GM21528 (cell line): Measurements from ENCODE around the gene BSPRY.

Experiments used
- ATAC-seq: cut with Tn5 transposase; IDR thresholded peaks from one replicate; pipeline ENCODE4 v1.9.1; 2021; ENCODE audit warnings: mild to moderate bottlenecking, moderate library complexity; ENCODE audit not compliant: unreplicated experiment, low FRiP score

Gene BSPRY

DNA sequence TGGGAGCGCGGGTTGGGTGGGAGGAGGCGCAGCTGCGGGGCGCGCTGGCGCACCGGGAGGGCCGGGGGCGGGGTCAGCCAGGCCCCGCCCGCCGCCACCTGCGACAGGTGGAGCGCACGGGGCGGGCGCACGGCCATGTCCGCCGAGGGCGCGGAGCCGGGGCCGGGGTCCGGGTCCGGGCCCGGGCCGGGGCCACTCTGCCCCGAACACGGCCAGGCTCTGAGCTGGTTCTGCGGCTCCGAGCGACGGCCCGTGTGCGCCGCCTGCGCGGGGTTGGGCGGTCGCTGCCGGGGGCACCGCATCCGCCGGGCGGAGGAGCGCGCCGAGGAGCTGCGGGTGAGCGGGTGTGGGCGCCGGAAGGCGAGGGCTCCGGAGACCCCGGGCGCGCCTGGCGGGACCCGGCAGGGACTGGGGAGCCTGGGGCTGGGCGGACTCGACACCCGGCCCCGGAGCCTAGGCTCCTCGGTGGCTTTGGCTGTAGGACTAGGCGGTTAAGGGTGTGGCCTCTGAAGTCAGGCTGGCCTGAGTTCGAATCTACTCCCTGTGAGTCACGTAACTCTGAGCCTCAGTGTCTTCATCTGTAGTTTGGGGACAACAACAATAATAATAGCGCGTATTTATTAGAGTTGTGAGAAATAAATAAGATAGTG is at the start of gene BSPRY:
TSS of gene BSPRY (plus strand) at position 97 of the 650 bp plus-strand sequence. CDS start at position 136, 39 bp downstream.
- ATAC-seq = no peak

DNA sequence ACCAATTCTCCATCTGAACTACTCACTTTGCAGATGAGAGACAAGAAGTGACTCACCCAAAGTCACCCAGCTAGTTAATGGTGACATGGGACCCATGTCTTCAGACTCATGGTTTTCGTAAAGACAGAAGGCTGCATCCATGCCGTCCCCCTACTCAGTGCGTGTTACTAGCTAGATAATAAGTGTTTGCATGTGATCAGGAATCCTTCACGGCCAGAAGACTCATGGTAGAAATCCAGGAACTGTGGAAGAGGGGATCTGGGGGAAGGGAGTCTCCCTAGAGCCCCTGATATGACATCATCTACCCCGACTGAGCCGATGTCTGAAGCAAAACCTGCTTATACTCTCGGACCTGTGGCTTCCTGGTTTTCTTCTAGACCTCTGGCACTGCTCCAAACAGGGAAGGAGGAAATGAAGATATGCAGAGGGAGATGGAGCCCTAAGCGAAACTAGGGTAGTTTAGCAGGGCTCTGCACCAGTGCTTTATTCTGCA is 49.5 kb upstream of the BSPRY start:
- ATAC-seq = no peak

DNA sequence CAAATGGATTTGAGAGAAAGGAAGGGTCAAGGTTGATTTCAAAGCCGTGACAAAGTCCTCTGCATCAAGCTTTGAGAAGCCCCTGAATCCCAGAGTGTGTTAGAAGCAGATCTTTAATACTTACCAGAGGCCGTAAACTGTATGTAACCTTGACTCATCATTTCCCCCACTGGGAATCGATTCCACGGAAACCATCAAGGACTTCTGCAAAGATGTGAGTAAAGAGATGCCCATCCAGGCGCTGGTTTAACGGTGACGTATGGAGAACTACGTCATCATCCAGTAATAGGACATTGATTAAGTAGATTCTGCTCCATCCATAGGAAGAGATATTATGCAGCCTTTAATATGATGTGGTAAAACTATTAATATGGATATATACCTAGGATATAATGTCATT is 47.8 kb upstream of the BSPRY start:
- no peak for ATAC-seq

DNA sequence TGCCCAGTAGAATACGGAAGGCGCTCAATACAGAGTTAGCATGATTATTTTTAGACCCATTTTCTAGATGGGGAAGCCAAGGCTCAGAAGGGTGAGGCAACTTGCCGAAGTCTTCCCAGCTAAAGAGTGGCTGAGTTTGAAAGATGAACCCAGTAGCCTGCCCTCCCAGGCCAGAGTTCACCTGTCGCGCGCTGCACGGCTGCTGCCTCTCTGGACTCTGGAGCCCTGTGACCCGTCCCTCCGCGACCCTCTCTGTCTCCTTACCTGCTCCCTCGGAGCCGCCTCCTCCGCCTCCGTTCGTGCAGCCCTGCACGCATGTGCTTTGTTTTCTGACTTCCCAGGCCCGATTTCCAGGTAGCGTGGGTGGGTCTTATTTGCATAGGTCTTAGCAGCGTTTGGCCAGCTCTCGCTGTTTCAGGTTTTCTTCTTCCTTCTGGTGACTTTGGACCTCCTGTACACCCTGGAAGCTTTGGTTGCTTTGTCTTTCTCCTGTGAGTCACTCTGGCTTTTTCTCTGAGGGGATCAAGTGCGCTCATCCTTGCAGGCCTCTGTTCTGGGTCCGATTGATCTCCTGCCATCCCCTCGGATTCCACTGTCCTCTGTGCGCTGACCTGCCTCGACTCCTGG is 46.4 kb upstream of the BSPRY start, which contains the start of gene RNF183:
TSS of gene RNF183 (minus strand) at position 585 of the 627 bp plus-strand sequence. CDS start 5,192 bp downstream, outside the sequence.
- ATAC-seq = no peak

DNA sequence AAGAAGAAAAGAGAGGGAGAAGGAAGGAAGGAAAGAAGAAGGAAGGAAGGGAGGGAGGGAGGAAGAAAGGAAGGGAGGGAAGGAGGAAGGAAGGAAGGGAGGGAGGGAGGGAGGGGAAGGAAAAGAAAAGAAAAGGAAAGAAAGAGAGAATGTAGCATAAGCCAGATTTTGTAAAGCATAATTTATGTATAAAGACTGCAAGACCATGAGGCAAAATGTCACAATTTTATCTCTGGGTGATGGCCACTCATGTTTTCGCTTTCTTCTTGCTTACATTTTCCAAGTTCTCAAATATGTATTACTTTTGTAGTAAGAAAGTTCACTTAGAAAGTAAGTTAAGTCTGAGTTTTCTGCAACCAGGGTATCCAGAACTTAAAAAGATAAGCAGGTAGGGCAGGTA is 42.8 kb upstream of the BSPRY start:
- ATAC-seq = no peak

DNA sequence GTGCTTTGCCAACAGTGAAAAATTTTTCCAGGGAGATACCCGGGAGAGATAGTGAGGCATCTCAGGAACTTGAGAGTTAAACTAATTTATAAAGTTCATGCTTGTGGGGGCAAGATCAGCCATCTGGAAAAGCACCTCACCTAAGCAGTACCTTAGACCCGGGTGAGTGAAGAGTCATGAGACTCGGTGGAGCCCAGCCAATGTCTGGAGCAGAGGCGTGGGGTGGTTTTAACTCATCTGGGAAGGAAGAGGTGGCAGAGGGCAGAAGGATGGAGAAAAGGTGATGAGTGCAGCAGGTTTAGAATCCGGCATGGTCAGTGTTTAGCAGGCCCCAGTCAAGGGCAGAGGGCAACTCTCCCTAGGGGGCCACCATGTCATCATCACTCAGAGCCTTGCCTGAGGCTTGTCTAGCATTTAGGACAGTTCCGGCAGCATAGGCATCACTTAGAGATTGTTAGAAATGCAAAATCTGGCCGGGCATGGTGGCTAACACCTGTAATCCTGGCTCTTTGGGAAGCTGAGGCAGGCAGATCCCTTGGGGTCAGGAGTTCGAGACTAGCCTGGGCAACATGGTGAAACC is 41.9 kb upstream of the BSPRY start:
- no peak for ATAC-seq

DNA sequence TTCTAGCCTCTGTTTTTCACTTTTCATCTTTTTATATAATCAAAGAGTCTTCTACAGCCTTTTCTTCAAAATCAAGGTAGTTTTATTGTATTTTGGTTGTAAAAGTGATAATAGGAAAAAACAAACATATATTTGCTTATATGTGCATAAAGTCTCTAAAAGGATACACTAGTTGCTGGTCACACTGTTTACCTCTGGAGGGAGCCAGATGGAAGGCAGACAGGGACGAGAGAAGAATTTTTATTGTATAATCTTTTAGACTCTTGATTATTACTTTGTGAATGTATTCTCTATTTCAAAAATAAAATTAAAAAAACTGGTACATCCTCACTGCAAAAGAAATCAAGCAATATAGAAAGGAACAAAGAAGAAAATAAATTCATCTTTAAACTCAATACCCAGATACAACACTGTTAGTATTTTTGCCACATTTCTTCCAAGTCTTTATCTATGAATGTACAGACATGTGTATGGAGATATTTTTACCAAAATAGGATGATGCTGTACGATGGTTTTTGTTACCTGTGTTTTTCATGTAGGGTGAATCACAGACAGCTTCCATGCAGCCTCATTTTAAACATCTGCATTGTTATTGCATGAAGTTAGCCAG is 40.0 kb upstream of the BSPRY start:
- ATAC-seq = no peak

DNA sequence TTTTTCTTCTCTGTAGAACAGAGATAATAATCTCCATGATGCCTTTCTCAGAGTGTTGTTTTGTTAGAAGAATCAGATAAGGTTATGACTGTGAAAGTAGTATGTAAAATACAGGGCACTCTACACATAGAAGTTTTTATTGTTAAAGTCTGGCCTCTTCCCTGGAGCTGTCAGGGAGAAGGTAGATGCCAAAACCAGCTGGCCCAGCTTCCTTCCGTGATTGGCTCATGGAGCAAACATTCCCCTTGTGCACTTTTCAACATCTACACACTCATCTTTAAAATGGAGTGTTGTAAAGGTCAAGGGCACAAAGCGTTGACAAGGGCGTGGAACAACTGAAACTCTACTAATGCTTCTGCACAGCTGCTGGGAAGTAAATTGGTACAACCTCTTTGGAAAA is 38.8 kb upstream of the BSPRY start:
- ATAC-seq = no peak

DNA sequence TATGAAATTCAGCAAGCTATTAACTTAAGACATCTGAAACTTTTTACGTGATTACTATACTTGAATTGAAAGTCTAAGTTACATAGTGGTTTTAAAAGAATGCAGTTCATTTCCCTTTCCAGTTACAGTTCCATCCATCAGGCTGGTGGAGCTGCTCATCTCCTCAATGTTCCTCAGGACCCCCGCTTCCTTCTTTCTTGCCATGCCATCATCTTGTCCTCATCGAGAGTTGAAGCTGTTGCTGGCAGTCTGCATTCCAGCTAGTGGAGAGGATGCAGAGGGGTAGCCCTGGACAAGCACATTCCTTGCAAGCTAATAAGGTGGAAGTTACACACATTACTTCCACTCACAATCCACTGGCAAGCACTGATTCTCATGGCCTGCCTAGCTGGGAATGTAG is 37.4 kb upstream of the BSPRY start:
- no peak for ATAC-seq

DNA sequence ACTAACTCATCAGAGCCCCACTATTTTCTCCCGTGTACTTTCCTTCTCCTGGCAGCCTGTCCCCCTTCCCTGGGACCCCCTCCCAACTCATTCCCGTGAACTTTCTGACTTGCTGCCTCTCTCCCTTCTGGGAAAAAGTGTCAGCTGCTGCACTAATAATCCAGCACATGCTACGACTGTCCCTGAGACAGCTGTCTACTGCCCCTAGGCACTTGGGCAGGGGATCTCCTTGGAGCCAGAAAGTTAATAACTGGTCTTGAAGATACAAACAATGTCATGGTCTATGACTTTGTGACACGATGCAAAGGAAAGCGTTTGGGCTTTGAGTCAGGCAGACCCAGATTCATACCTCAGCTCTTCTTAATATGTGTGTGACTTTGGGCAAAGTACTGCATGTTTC is 36.1 kb upstream of the BSPRY start:
- ATAC-seq = no peak

DNA sequence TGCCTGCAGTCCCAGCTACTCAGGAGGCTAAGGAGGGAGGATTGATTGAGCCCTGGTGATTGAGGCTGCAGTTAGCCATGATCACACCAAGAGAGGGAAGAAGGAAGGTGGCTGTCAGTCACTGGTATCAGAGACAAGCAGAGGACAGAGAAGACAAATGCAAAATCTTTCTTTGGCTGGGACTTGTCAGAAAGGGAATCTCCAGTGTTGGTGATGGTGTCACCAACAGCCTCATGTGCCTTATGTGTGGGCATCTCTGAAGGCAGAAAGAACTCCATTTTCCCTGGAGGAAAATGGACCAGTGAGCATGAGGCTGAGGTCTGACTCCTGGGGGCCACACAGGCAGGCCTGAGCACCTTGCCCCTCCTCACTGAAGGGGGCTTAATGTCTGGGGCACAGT is 34.1 kb upstream of the BSPRY start:
- ATAC-seq = no peak

DNA sequence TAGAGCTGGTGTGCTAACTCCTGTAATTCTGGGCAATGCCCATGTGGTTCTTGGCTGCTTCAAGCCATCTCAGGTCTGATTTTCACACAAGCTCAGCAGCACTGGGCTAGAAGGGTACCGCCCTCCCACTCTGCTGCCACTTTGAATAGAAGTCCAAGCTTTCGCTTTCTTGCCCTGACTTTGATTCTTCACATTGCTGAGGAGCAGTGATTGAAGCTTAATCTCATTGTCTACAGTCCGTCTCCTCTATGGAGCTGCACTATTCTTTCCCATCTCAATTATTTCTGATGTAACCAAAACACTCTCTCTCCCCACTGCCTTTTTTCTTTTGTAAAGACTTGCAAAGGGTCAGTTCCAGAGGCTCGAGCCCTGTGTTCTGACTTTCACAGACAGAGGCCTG is 33.3 kb upstream of the BSPRY start:
- ATAC-seq = no peak

DNA sequence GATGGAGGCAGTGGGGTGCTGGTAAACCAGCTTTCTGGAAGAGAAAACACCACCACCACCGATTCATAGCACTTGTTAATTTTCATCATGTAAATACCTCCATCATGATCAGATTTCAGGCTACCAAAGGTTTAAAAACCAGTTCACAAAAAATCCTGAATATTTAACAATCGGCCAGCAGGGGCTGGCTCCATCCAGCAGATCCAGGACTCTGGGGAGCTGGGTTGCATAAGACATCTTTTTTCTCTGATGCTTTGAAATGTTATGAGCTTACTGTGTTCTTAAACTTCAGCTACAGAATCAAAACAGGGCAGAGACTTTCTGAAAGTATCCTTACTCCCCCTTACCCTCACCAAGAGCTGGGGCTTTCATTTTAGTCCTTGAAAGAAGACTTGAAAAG is 31.6 kb upstream of the BSPRY start:
- ATAC-seq = no peak

DNA sequence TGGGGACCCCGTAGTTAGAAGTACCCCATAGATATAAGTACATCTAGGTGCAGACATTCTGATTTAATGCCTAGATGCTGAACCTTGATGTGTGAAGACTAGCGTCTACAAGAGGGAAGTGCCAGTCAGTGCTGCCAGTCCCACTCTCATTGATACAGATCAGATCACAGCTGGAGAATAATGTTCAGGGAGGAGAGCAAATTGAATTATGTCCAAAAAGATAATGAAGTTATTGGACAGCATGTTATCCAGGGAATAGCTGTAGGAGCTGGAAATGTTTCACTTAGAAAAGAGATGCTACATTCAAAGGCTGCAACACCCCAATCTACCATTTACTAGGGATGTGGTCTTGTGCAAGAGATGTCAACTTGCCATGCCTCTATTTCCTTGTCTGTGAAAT is 30.3 kb upstream of the BSPRY start:
- ATAC-seq = no peak

DNA sequence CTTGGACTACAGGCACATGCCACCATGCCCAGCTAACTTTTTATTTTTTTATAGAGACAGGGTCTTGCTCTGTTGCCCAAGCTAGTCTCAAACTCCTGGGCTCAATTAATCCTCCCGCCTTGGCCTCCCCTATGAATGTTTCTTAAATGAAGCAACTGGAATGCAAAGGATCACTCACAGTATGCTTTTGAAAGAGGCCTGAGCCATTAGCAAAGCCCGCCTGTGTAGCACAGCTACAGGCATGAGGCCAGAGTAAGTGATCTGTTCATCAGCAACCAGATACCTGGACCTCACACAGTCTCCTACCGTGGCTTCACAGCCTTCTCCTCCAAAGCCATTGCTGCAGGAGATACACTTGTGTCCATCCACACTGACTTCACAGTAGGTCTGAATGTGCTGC is 29.3 kb upstream of the BSPRY start:
- no peak for ATAC-seq

DNA sequence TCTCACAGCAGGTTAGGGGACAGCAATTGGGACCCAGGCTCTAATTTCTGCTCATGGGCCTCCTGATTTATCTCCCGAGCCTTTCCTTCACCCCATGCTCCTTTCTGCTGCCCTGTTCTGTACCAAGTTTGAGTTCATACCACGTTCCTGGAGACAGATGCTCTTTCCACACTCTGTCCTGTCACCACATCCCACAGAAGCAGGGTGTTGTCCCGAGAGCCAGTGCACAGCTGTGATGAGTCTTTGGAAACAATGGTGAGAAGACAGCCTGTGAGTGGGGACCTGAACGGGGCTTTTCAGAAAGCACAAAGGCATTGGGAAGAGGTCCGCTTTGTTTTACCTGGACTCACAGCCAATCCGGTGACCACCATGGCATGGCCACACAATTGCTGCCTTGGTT is 26.7 kb upstream of the BSPRY start:
- ATAC-seq = no peak

DNA sequence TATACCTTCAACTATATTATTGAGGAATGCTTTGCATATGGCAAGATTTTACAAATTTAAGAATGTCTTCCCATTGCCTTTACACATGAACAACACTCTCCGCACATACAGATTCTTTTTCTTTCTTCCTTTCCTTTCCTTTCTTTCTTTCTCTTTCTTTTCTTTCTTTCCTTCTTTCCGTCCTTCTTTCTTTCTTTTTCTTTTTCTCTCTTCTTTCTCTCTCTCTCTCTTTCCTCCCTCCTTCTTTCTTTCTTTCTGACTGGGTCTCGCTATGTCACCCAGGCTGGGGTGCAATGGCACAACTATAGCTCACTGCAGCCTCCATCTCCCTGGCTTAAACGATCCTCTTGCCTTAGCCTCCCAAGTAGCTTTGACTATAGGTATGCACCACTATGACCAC is 23.1 kb upstream of the BSPRY start:
- no peak for ATAC-seq

DNA sequence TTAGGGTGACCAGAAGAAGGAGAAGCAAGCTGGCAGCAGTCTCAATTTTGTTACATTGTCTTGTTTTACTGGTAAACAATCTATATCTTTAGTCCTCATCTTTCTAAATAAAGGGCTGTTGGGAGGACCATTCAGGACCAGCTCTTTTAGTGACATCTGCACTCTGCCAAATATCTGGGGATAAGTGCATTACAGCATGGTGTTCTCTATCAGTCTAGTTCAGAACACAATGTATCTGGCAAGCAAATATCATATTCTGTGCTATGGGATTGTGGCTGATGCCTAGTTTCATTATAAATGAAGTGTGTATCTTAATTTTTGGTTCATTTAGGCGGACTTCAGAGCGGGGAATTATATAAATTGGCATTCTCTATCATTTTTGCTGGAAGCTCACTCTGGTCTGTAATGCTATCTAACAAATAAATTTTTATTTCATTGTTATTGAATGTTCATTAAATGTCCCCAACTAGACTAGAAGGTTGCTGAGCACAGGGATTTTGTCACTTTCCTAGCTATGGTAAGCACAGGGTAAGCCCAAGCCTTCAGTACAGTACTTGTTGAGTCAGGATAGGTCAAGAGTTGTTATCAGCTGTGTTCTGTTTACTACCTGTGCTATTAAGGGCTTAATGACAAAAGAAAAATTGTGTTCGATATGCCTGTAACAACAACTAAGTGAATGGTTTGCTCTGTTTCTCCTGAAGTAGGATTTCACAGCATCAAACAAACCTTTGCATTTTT is 21.1 kb upstream of the BSPRY start:
- ATAC-seq = no peak

DNA sequence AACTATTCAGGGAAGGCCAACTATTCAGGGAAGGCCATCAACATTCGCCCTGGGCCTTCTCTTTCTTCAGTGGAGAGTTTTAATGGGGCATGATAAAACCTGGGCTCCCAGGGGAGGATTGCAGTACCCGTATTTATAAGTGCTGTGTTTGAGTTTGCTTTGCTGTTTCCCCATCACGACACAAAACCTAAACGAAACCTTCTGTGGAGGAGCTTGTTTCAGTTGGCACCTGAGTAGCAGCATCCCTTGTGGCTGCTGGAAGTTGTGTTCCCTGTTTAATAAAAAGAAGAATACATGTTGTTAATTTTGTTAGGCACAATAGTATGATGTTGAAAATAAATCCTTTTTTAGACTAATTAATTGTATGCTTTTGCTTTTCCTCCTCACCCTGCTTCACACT is 17.6 kb upstream of the BSPRY start:
- no peak for ATAC-seq

DNA sequence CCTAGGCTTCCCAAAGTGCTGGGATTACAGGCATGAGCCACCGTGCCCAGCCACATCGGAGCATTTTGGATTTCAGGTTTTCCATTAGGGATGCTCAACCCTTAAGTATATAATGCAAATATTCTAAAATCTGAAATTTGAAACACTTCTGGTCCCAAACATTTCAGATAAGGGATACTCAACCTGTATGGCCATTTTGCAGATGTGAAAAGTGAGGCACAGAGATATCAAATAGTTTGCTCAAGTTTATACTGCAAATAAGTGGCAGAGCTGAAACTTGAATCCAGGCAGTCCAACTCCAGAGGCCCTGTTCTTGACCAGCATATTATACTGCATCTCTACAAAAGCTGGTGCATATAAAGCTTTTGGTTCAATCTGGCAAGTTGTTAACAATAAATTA is 11.6 kb upstream of the BSPRY start:
- no peak for ATAC-seq
